Fibroblast of lung (primary cell): ENCODE results near the gene HCFC1R1. TPM values are rescaled to one million over a fixed set of nuclear protein-coding genes. Genes with fewer than 3 reads are reported as not detected.

Experiments used
- DNase-seq, 2 donors: peaks; one replicate each; pipeline versions ENCODE4 v3.0.0 to v3.0.0-alpha.2; 2010; ENCODE audit warnings: low read depth in 2 of 2
- H2AFZ ChIP-seq: 2 replicates; pipeline ENCODE4 v1.5.1; 2012; ENCODE audit warnings: low read length, control low read depth, inconsistent platforms
- H3K27ac ChIP-seq: 2 replicates; pipeline ENCODE4 v1.5.1; 2011; ENCODE audit warnings: low read length, control low read depth; ENCODE audit not compliant: insufficient read depth
- H3K27me3 ChIP-seq: 2 replicates; pipeline ENCODE4 v1.5.1; 2011; ENCODE audit warnings: mild to moderate bottlenecking, low read length; ENCODE audit not compliant: control insufficient read depth, insufficient read depth
- H3K36me3 ChIP-seq: 2 replicates; pipeline ENCODE4 v1.5.1; 2011; ENCODE audit warnings: low read length; ENCODE audit not compliant: control insufficient read depth, insufficient read depth
- H3K4me1 ChIP-seq: 2 replicates; pipeline ENCODE4 v1.5.1; 2011; ENCODE audit warnings: low read length; ENCODE audit not compliant: control insufficient read depth, insufficient read depth; ENCODE audit errors: extremely low read depth
- H3K4me2 ChIP-seq: 2 replicates; pipeline ENCODE4 v1.5.1; 2011; ENCODE audit warnings: low read length, control low read depth; ENCODE audit not compliant: insufficient read depth; ENCODE audit errors: extremely low read depth
- H3K4me3 ChIP-seq, 4 experiments: fragments of 200-600 bp in 1 of 4; sonication (generic) in 1 of 4; replicated peaks in 1 of 4; 2 replicates each; pipeline ENCODE4 v1.5.1; 2011 to 2016; ENCODE audit warnings: low read length in 4 of 4, low read depth in 3 of 4, mild to moderate bottlenecking in 3 of 4, control low read depth in 2 of 4, inconsistent platforms in 1 of 4, mixed read lengths in 1 of 4; ENCODE audit not compliant: insufficient read depth in 1 of 4; ENCODE audit errors: control extremely low read depth in 1 of 4
- H3K79me2 ChIP-seq: 2 replicates; pipeline ENCODE4 v1.5.1; 2012; ENCODE audit warnings: mild to moderate bottlenecking, low read length, inconsistent platforms; ENCODE audit not compliant: control insufficient read depth, insufficient read depth
- H3K9ac ChIP-seq: 2 replicates; pipeline ENCODE4 v1.5.1; 2011; ENCODE audit warnings: mild to moderate bottlenecking, low read length, control low read depth; ENCODE audit not compliant: insufficient read depth
- H3K9me3 ChIP-seq: 2 replicates; pipeline ENCODE4 v1.5.1; 2012; ENCODE audit warnings: low read depth, low read length; ENCODE audit not compliant: control insufficient read depth, insufficient read depth
- H4K20me1 ChIP-seq: 2 replicates; pipeline ENCODE4 v1.5.1; 2011; ENCODE audit warnings: low read length; ENCODE audit not compliant: control insufficient read depth, insufficient read depth; ENCODE audit errors: extremely low read depth
- EZH2 ChIP-seq: IDR thresholded peaks from 2 replicates; pipeline ENCODE4 v1.5.1; 2012; ENCODE audit warnings: low read length, control low read depth, mild to moderate bottlenecking; ENCODE audit errors: missing control alignments
- polyA plus RNA-seq, 2 donors: library from polyadenylated mRNA; depleted of rRNA in 1 of 2; stranded (reverse) in 1 of 2; unstranded in 1 of 2; fragments of >200 nt; gene quantifications; 2 replicates each; pipeline ENCODE4 v1.2.1, GENCODE V29; 2011 to 2012; ENCODE audit warnings: missing spikeins in 1 of 2
- total RNA-seq: library from RNA; depleted of rRNA; stranded (reverse); fragments of >200 nt; gene quantifications from 2 replicates; pipeline ENCODE4 v1.2.1, GENCODE V29; 2014
- TF ChIP-seq, protein P1 (sequence below), 2 donors: IDR thresholded peaks in 1 of 2; conservative IDR thresholded peaks in 1 of 2; 1 replicate in 1 of 2; 2 replicates in 1 of 2; pipeline ENCODE4 v1.5.1; 2011 to 2012; ENCODE audit warnings: low read length in 2 of 2, control low read depth in 1 of 2, inconsistent platforms in 1 of 2, low read depth in 1 of 2, mild to moderate bottlenecking in 1 of 2

HCFC1R1 gene
- total and polyA plus RNA-seq, 2 donors (not counting 1 experiment from before 2014, with no cell fraction given), result 58.0 to 75.5 TPM

DNA sequence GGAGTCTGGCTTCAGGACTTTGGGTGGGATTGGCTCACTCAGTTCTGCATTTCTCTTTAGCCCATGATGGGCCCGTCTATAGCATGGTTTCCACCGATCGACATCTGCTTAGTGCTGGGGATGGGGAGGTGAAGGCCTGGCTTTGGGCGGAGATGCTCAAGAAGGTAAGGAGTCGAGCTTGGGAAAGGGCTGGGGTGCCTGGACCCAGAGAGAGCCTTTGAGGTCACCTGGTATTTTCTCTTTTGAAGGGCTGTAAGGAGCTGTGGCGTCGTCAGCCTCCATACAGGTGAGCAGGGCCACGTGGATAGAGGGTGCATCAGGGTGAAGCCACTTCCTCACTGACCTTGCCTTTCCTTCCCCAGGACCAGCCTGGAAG lies 2.2 kb upstream of the HCFC1R1 start:
- no peak for DNase-seq
- TF ChIP-seq, protein P1, sequence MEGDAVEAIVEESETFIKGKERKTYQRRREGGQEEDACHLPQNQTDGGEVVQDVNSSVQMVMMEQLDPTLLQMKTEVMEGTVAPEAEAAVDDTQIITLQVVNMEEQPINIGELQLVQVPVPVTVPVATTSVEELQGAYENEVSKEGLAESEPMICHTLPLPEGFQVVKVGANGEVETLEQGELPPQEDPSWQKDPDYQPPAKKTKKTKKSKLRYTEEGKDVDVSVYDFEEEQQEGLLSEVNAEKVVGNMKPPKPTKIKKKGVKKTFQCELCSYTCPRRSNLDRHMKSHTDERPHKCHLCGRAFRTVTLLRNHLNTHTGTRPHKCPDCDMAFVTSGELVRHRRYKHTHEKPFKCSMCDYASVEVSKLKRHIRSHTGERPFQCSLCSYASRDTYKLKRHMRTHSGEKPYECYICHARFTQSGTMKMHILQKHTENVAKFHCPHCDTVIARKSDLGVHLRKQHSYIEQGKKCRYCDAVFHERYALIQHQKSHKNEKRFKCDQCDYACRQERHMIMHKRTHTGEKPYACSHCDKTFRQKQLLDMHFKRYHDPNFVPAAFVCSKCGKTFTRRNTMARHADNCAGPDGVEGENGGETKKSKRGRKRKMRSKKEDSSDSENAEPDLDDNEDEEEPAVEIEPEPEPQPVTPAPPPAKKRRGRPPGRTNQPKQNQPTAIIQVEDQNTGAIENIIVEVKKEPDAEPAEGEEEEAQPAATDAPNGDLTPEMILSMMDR (conservative IDR thresholded peaks at IDR 0.05 in 1 of 2, IDR thresholded peaks at IDR 0.05 in 1 of 2; ENCODE audit: low read depth in 1 of 2, low read length in 2 of 2), result no peak
- no peak for TF ChIP-seq EZH2
- Histone ChIP-seq H3K79me2 (peaks cover 2% of the 10 kb centered on the region), H3K27ac (no peak overlapping the region), H3K27me3 (peaks cover 5% of the 10 kb centered on the region), H3K4me1 (peaks cover 7% of the 10 kb centered on the region), H2AFZ (no peak overlapping the region), H3K4me3 (no peak overlapping the region), H3K4me2 (no peak overlapping the region), H3K9ac (no peak overlapping the region), H3K9me3 (no peaks in the 10 kb centered on the region), H3K36me3 (peaks cover 27% of the 10 kb centered on the region), H4K20me1 (no peaks in the 10 kb centered on the region)

DNA sequence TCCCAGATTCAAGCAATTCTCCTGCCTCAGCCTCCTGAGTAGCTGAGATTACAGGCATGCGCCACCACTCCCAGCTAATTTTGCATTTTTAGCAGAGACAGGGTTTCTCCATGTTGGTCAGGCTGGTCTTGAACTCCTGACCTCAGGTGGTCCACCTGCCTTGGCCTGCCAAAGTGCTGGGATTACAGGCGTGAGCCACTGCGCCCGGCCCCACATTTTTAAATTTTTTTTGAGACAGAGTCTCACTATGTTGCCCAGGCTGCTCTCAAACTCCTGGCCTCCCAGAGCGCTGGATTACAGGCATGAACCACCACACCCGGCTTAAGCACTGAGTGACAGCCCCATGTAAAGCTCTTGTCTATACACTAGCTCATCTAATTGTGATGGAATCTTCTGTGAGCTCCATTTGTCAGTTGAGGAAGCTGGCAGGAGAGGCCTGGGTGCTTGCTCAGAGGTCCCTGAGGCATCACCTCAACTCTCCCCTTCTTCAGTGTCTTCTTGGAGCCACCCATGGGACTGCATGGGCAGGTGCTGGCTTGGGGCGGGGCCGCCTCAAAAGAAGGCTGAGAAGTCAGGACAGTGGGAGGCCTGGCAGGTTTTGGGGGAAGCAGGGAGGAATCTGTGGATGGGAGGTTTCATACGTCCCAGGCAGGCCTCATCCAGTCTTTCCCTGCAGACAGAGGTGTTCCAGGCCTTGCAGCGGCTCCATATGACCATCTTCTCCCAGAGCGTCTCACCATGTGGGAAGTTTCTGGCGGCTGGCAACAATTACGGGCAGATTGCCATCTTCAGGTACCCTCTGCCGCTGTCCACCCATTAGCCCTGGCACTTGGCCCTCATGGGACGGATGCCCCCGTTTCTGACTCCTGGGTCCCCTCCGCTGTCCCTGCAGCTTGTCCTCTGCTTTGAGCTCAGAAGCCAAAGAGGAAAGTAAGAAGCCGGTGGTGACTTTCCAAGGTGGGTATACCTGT lies 1.6 kb upstream of the HCFC1R1 start:
- Histone ChIP-seq H3K4me2 (no peak overlapping the region), H2AFZ (no peak overlapping the region), H3K27ac (no peak overlapping the region), H3K4me3 (no peak overlapping the region), H4K20me1 (no peaks in the 10 kb centered on the region), H3K36me3 (peaks cover 27% of the 10 kb centered on the region), H3K79me2 (peaks cover 2% of the 10 kb centered on the region), H3K9me3 (no peaks in the 10 kb centered on the region), H3K27me3 (peaks cover 5% of the 10 kb centered on the region), H3K4me1 (peaks cover 7% of the 10 kb centered on the region), H3K9ac (no peak overlapping the region)
- no peak for TF ChIP-seq EZH2
- TF ChIP-seq, protein P1 (conservative IDR thresholded peaks at IDR 0.05 in 1 of 2, IDR thresholded peaks at IDR 0.05 in 1 of 2; ENCODE audit: low read depth in 1 of 2, low read length in 2 of 2), result no peak
- DNase-seq, result no peak

DNA sequence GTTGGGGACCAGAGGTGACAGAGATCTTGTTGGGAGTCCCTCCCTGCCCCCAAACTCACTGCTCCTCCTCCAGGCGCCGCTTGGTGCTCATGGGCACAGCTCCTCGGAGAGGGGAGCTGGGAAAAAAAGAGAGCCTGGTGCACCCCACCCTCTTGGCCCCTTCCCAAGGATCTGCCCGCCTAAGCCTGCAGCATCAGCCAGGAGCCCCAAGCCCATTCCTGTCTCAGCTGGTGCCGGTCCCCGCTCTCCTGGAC lies 400 bp downstream of the HCFC1R1 start:
- H3K4me2 ChIP-seq, result peak overlapping the region; percentile 99
- H3K4me1 ChIP-seq, result peaks cover 7% of the 10 kb centered on the region
- peaks cover 27% of the 10 kb centered on the region for H3K36me3 ChIP-seq
- H3K27me3 ChIP-seq, result no peaks in the 10 kb centered on the region
- DNase-seq, result peak in 1 of 2 donors; percentile 56
- H3K27ac ChIP-seq, result peak overlapping the region; percentile 99
- peak overlapping the region; percentile 51 to 100 (median 82) for H3K4me3 ChIP-seq
- no peaks in the 10 kb centered on the region for H3K9me3 ChIP-seq
- no peak overlapping the region for H2AFZ ChIP-seq
- H3K9ac ChIP-seq, result peak overlapping the region; percentile 78
- TF ChIP-seq, protein P1 (conservative IDR thresholded peaks at IDR 0.05 in 1 of 2, IDR thresholded peaks at IDR 0.05 in 1 of 2; ENCODE audit: low read depth in 1 of 2, low read length in 2 of 2), result no peak
- no peak for TF ChIP-seq EZH2
- H3K79me2 ChIP-seq, result peaks cover 2% of the 10 kb centered on the region
- no peaks in the 10 kb centered on the region for H4K20me1 ChIP-seq
